H1 (cell line): Measurements from ENCODE around the gene SP9. TPM values are rescaled to one million over a fixed set of nuclear protein-coding genes. Genes with fewer than 3 reads are reported as not detected.

Experiments used
- BACH1 ChIP-seq: IDR thresholded peaks from 2 replicates; pipeline ENCODE4 v1.6.1; 2012; ENCODE audit warnings: low read length, improper control_type of control experiment
- CREB1 ChIP-seq: IDR thresholded peaks from 2 replicates; pipeline ENCODE4 v1.6.1; 2012; ENCODE audit warnings: inconsistent platforms
- CTBP2 ChIP-seq: IDR thresholded peaks from 2 replicates; pipeline ENCODE4 v1.7.0; 2011; ENCODE audit warnings: borderline replicate concordance, mild to moderate bottlenecking, moderate library complexity, mixed read lengths, low read length; ENCODE audit not compliant: insufficient read depth, insufficient read length
- EGR1 ChIP-seq: IDR thresholded peaks from 2 replicates; pipeline ENCODE4 v1.6.1; 2011; ENCODE audit warnings: low read depth, low read length, borderline replicate concordance
- FOSL1 ChIP-seq: IDR thresholded peaks from 2 replicates; pipeline ENCODE4 v1.6.1; 2011; ENCODE audit warnings: mild to moderate bottlenecking, low read depth, low read length, moderate library complexity; ENCODE audit not compliant: insufficient read depth
- KDM1A ChIP-seq: fragments of 200-600, 300-600 bp; sonication (generic); IDR thresholded peaks from 2 replicates; pipeline ENCODE4 v1.7.1; 2016; ENCODE audit warnings: mild to moderate bottlenecking, low read length, borderline replicate concordance
- KDM5A ChIP-seq: fragments of 200-600 bp; IDR thresholded peaks from 2 replicates; pipeline ENCODE4 v1.7.1; 2012; ENCODE audit warnings: mild to moderate bottlenecking, low read length, inconsistent platforms, mixed read lengths
- MAFK ChIP-seq: IDR thresholded peaks from 2 replicates; pipeline ENCODE4 v1.6.1; 2012; ENCODE audit warnings: low read depth, mild to moderate bottlenecking, improper control_type of control experiment, low read length
- MAX ChIP-seq: IDR thresholded peaks from 2 replicates; pipeline ENCODE4 v1.6.1; 2012; ENCODE audit warnings: inconsistent platforms
- NANOG ChIP-seq: IDR thresholded peaks from 2 replicates; pipeline ENCODE4 v1.6.1; 2011; ENCODE audit warnings: low read length, low read depth, mild to moderate bottlenecking, inconsistent platforms; ENCODE audit not compliant: insufficient read depth, poor library complexity, severe bottlenecking
- PHF8 ChIP-seq: fragments of 200-600 bp; sonication (generic); conservative IDR thresholded peaks from 2 replicates; pipeline ENCODE4 v1.7.1; 2012; ENCODE audit warnings: low read depth, mild to moderate bottlenecking, inconsistent platforms, low read length, moderate library complexity
- POLR2AphosphoS5 ChIP-seq: IDR thresholded peaks from 2 replicates; pipeline ENCODE4 v1.6.1; 2011; ENCODE audit warnings: low read depth, low read length
- RFX5 ChIP-seq: IDR thresholded peaks from 2 replicates; pipeline ENCODE4 v1.6.1; 2011; ENCODE audit warnings: low read depth, low read length, improper control_type of control experiment, borderline replicate concordance
- RXRA ChIP-seq: IDR thresholded peaks from 2 replicates; pipeline ENCODE4 v1.6.1; 2011; ENCODE audit warnings: low read depth, mild to moderate bottlenecking, low read length, moderate library complexity; ENCODE audit not compliant: insufficient read depth
- SAP30 ChIP-seq: fragments of 300-600 bp; sonication (generic); IDR thresholded peaks from 2 replicates; pipeline ENCODE4 v1.7.1; 2012; ENCODE audit warnings: low read length, moderate library complexity, mild to moderate bottlenecking, inconsistent platforms; ENCODE audit not compliant: insufficient read depth, insufficient replicate concordance
- SIN3A ChIP-seq, 2 experiments: IDR thresholded peaks in 1 of 2; conservative IDR thresholded peaks in 1 of 2; 2 replicates each; pipeline ENCODE4 v1.6.1; 2011 to 2012; ENCODE audit warnings: low read length in 2 of 2, improper control_type of control experiment in 1 of 2, low read depth in 1 of 2, mild to moderate bottlenecking in 1 of 2
- SIRT6 ChIP-seq: IDR thresholded peaks from one replicate; pipeline ENCODE4 v1.7.1; 2012; ENCODE audit warnings: low read length, inconsistent platforms
- SP2 ChIP-seq: IDR thresholded peaks from 2 replicates; pipeline ENCODE4 v1.6.1; 2012; ENCODE audit warnings: mild to moderate bottlenecking, low read length, inconsistent platforms
- SRF ChIP-seq: IDR thresholded peaks from 2 replicates; pipeline ENCODE4 v1.6.1; 2011; ENCODE audit warnings: mild to moderate bottlenecking, low read depth, low read length, moderate library complexity
- TAF7 ChIP-seq: optimal IDR thresholded peaks from 2 replicates; pipeline ENCODE3; 2011; ENCODE audit warnings: low read depth, mild to moderate bottlenecking, inconsistent platforms, low read length, moderate library complexity, borderline replicate concordance
- YY1 ChIP-seq: IDR thresholded peaks from 2 replicates; pipeline ENCODE4 v1.6.1; 2011; ENCODE audit warnings: low read depth, mild to moderate bottlenecking, low read length
- polyA plus RNA-seq, 7 experiments: library from polyadenylated mRNA; depleted of rRNA in 3 of 7; stranded (reverse) in 5 of 7; unstranded in 2 of 7; fragments of >200 nt in 5 of 7; fragments of 200-250 nt in 2 of 7; gene quantifications; 1 replicate in 5 of 7; 2 replicates in 1 of 7; 4 replicates in 1 of 7; pipeline versions ENCODE4 v1.2.1 to v1.2.3, GENCODE V29; 2011 to 2013; ENCODE audit warnings: missing spikeins in 2 of 7, mixed read lengths in 2 of 7
- total RNA-seq: library from RNA; stranded (reverse); fragmentation: NEBNext Ultra II Directional; extraction: Animal tissue kit (Norgen Biotek cat#: 25700); gene quantifications from 2 replicates; pipeline ENCODE4 v1.2.1, GENCODE V29; 2021
- TF ChIP-seq, protein P1 (sequence below), 3 experiments: IDR thresholded peaks; 1 replicate in 2 of 3; 2 replicates in 1 of 3; pipeline versions ENCODE4 v1.5.1 to v1.6.1; 2011; ENCODE audit warnings: low read length in 3 of 3, mild to moderate bottlenecking in 3 of 3, inconsistent platforms in 2 of 3, low read depth in 1 of 3, moderate library complexity in 1 of 3; ENCODE audit not compliant: insufficient read depth in 1 of 3; ENCODE audit errors: control extremely low read depth in 1 of 3

Gene SP9
- total and polyA plus RNA-seq, 2 of the 8 experiments (the other 6 are each of a cell fraction or from before 2014, with no cell fraction given): 0.03 to 0.11 TPM

DNA sequence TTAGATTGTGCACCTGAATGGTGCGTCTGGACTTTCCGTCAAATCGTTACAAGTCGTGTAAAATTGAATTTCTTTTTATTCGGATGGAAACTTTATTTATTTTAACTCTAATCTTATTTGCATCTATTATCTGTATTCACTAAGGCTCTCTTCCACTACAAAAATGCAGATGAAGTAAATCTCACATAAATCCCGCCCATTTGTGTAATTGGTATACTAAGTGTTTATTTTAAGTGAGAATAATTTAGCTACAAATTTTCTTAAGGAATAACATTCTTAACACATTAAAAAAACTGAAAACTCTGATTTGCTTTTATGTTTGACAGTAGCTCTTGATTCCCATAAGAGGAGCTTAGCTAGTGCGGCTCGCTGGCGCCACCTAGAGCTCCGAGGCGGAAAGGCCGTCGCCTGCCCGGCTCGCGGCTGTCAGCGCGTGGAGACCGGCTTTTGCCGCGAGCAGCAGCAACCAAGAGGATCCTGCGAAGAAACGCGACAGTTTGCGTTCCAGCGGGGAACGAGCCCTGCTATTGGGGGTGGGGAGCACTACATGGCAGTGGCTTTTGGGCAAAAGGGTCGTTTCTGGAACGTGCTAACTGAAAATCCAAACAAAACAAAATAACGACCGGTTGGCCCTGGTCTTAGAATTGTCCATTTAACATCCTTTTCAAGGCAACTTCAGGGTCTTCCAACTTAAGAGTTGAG, 6.7 kb downstream of the SP9 start (continued):
- no peak for TF ChIP-seq CTBP2
- TF ChIP-seq TAF7: no peak
- TF ChIP-seq SP2: no peak
- no peak for TF ChIP-seq SIRT6
- no peak for TF ChIP-seq KDM5A
- 0 out of 2 replicates have a peak, but pooled peaks have one; percentile 23 for TF ChIP-seq BACH1
- TF ChIP-seq, protein P1, sequence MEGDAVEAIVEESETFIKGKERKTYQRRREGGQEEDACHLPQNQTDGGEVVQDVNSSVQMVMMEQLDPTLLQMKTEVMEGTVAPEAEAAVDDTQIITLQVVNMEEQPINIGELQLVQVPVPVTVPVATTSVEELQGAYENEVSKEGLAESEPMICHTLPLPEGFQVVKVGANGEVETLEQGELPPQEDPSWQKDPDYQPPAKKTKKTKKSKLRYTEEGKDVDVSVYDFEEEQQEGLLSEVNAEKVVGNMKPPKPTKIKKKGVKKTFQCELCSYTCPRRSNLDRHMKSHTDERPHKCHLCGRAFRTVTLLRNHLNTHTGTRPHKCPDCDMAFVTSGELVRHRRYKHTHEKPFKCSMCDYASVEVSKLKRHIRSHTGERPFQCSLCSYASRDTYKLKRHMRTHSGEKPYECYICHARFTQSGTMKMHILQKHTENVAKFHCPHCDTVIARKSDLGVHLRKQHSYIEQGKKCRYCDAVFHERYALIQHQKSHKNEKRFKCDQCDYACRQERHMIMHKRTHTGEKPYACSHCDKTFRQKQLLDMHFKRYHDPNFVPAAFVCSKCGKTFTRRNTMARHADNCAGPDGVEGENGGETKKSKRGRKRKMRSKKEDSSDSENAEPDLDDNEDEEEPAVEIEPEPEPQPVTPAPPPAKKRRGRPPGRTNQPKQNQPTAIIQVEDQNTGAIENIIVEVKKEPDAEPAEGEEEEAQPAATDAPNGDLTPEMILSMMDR (IDR thresholded peaks at IDR 0.05; ENCODE audit: control extremely low read depth in 1 of 3, insufficient read depth in 1 of 3, low read depth in 1 of 3, low read length in 3 of 3): peak in 2 of 3 experiments; percentile 89 to 91; a peak in 3 of 4 replicates
- TF ChIP-seq SAP30: peak; percentile 49
- TF ChIP-seq EGR1: no peak
- no peak for TF ChIP-seq RXRA
- TF ChIP-seq MAFK: no peak
- peak; percentile 66 to 87; a peak in 2 of 4 replicates for TF ChIP-seq SIN3A (conservative IDR thresholded peaks at IDR 0.05 in 1 of 2, IDR thresholded peaks at IDR 0.05 in 1 of 2; ENCODE audit: low read depth in 1 of 2, low read length in 2 of 2)
- no peak for TF ChIP-seq RFX5
- TF ChIP-seq KDM1A: no peak
- TF ChIP-seq NANOG: no peak
- no peak for TF ChIP-seq CREB1
- TF ChIP-seq POLR2AphosphoS5: no peak
- TF ChIP-seq FOSL1: no peak
- peak; percentile 84 for TF ChIP-seq MAX
- no peak for TF ChIP-seq SRF
- no peak for TF ChIP-seq YY1
- no peak for TF ChIP-seq PHF8
